ENCODE data around the gene TAC4.

GRCh38 chr17:49819138-49819537 is 28.7 kb downstream of the TAC4 start:
- no peak for TF ChIP-seq FOXA1 (IDR thresholded peaks at IDR 0.05)
- no peak for TF ChIP-seq FOXM1 (IDR thresholded peaks at IDR 0.05; ENCODE audit: borderline replicate concordance)
- no peak for TF ChIP-seq LEF1 (IDR thresholded peaks at IDR 0.05; ENCODE audit: borderline replicate concordance)
- TF ChIP-seq BHLHE40 (IDR thresholded peaks at IDR 0.05; ENCODE audit: borderline replicate concordance): no peak

Data from HEK293T (cell line).